GM18951 (cell line): ENCODE data around the gene PPP1R12C.

Experiments
- POLR2A ChIP-seq: IDR thresholded peaks from 4 replicates; pipeline ENCODE4 v1.6.1; 2011; ENCODE audit warnings: mild to moderate bottlenecking; ENCODE audit not compliant: insufficient read length, insufficient read depth; ENCODE audit errors: extremely low read depth
- in situ Hi-C: fragments of 300-500 bp; cut with MboI; formaldehyde crosslinking; loops from one replicate; pipeline ENCODE4 v1.12.0; 2022; ENCODE audit warnings: low sequenced_read_pairs, mixed read lengths, inconsistent platforms; ENCODE audit not compliant: unreplicated experiment

The PPP1R12C gene

GRCh38 chr19:55097864-55098715 lies 19.3 kb downstream of the PPP1R12C start:
- in situ Hi-C loops = no loop called here

GRCh38 chr19:55096061-55096701 lies 21.3 kb downstream of the PPP1R12C start:
- in situ Hi-C loops = no loop called here
- TF ChIP-seq POLR2A = no peak

More at GRCh38 chr19:55097864-55098715, 19.3 kb downstream of the PPP1R12C start:
- TF ChIP-seq POLR2A = no peak

GRCh38 chr19:55095260-55096060 lies 22.0 kb downstream of the PPP1R12C start:
- in situ Hi-C loops = no loop called here
- TF ChIP-seq POLR2A = no peak

GRCh38 chr19:55094456-55095259 lies 22.8 kb downstream of the PPP1R12C start:
- in situ Hi-C loops = no loop called here
- TF ChIP-seq POLR2A = no peak

- in situ Hi-C loops = no loop called here
- TF ChIP-seq POLR2A = no peak
Observed at GRCh38 chr19:55092423-55093318, 24.8 kb downstream of the PPP1R12C start.

GRCh38 chr19:55091955-55092354 lies 25.5 kb downstream of the PPP1R12C start:
- TF ChIP-seq POLR2A = no peak
- in situ Hi-C loops = no loop called here

- TF ChIP-seq POLR2A = no peak
- in situ Hi-C loops = no loop called here
Observed at GRCh38 chr19:55091126-55091910, 26.1 kb downstream of the PPP1R12C start.

- in situ Hi-C loops = no loop called here
- no peak for TF ChIP-seq POLR2A
Observed at GRCh38 chr19:55090564-55090963, 26.9 kb downstream of the PPP1R12C start.

GRCh38 chr19:55089342-55089944 lies 28.0 kb downstream of the PPP1R12C start:
- in situ Hi-C loops = no loop called here
- TF ChIP-seq POLR2A = no peak

GRCh38 chr19:55088543-55089341 lies 28.7 kb downstream of the PPP1R12C start:
- no peak for TF ChIP-seq POLR2A
- in situ Hi-C loops = no loop called here
